HUES64 (cell line): ENCODE measurements around the gene RIT1.

ENCODE experiments used
- H3K27ac ChIP-seq: 2 replicates; pipeline ENCODE4 v1.7.0; 2013; ENCODE audit warnings: low read depth, low read length, inconsistent platforms
- H3K27me3 ChIP-seq: 2 replicates; pipeline ENCODE4 v1.6.1; 2013; ENCODE audit warnings: mild to moderate bottlenecking, low read length; ENCODE audit not compliant: insufficient read depth
- H3K36me3 ChIP-seq: 2 replicates; pipeline ENCODE4 v1.6.1; 2013; ENCODE audit warnings: mild to moderate bottlenecking, low read length; ENCODE audit not compliant: insufficient read depth
- H3K4me1 ChIP-seq: 2 replicates; pipeline ENCODE4 v1.6.1; 2013; ENCODE audit warnings: mild to moderate bottlenecking, low read length, moderate library complexity; ENCODE audit not compliant: insufficient read depth
- H3K4me3 ChIP-seq: 2 replicates; pipeline ENCODE4 v1.5.1; 2013; ENCODE audit warnings: mild to moderate bottlenecking, low read length, moderate library complexity
- H3K9ac ChIP-seq: 2 replicates; pipeline ENCODE4 v1.6.1; 2013; ENCODE audit warnings: mild to moderate bottlenecking, low read depth, low read length
- H3K9me3 ChIP-seq: 2 replicates; pipeline ENCODE4 v1.6.1; 2013; ENCODE audit warnings: low read depth, low read length; ENCODE audit not compliant: insufficient read depth
- WGBS: fragments of 150-250, 120-280 bp; methylation state at CpG from one replicate; pipeline ENCODE4 v1.1.7; 2013; ENCODE audit warnings: missing lambda C conversion rate; 5-methylcytosine and 5-hydroxymethylcytosine counted together

Gene RIT1

DNA sequence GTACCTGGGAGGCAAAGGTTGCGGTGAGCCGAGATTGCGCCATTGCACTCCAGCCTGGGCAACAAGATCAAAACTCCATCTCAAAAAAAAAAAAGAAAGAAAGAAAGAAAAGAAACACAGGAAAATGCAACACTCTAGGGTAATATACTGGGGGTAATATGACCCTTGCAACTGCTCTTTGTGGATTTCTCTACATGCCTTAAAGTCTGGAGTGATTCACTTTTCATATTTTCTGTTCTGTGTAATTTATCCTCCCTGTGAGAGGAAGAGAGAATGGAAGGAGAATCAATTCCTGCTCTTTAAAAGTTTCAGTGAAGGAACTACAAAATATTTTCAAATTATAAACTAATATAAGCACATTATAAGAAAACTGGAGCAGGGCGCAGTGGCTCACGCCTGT, 22.7 kb downstream of the RIT1 start:
- H3K36me3 ChIP-seq, result no peaks in the 10 kb centered on the region
- no peak overlapping the region for H3K27ac ChIP-seq
- no peak overlapping the region for H3K9ac ChIP-seq
- H3K27me3 ChIP-seq, result no peaks in the 10 kb centered on the region
- H3K9me3 ChIP-seq, result no peaks in the 10 kb centered on the region
- H3K4me1 ChIP-seq, result no peaks in the 10 kb centered on the region
- no peak overlapping the region for H3K4me3 ChIP-seq
- WGBS, result over 99% methylated on average over 4 of the region's 5 CpGs

DNA sequence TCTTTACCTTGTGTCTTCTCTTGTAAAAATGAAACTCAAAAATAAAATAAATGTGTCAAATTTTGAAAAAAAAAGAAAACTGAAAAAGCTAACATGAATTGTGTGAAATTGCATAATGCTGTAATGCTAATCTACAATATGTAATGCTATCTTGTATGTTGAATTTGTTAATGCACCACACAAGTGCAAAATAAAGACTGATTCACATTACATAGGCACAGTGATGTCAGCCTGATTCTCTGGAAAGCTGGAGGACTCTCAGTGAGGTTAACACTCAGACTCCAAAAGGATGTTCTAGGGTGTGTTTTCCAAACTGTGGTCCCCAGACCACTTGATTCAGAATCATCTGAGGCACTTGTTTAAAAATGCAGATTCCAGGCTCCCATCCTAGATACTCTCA, 26.2 kb downstream of the RIT1 start:
- H3K4me1 ChIP-seq, result no peaks in the 10 kb centered on the region
- no peaks in the 10 kb centered on the region for H3K9me3 ChIP-seq
- H3K4me3 ChIP-seq, result no peak overlapping the region
- no peaks in the 10 kb centered on the region for H3K27me3 ChIP-seq
- H3K9ac ChIP-seq, result no peak overlapping the region
- H3K27ac ChIP-seq, result no peak overlapping the region
- H3K36me3 ChIP-seq, result no peaks in the 10 kb centered on the region

DNA sequence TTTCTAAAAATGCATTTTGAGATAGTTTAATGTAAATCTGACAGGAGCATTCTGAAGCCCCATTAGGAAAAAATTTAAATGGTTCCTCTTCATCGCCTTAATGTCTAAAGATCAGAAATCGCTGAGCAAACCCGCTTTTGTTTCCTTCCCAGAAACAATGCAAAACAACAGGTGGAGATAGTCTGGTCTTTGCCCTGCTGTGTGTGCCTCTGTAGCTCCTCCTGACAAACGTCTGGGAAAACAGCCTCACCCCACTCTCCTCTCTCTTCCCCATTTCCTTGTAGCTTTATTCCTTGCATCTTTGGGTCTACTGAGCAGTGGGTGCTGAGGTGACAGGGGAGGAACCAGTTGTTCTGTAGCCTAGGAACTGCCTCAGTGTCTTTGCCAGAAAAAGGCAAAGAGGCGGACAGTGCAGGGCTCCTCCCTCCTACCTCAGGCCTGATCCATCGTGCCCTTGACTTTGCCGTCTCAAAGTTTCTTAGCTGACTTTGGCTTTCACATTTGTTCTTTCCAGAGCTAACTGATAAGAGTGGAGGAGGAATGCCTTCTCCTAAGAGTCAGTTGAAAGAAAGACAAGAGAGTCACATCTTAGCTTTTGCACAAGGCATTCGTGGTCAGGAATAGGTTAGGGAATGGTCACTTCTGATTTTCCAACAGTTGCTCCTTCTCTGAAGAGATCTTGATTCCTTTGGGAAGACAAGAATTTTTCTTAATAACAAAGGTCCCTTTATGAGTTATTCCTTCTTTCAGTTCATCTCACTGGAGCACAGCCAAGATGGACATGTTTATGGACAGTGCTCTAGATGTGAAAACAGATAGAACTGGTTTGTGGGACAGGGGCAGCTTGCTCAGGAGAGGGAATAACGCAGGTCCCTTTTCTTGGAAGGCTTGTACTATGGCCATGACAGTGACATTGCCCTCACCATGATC, 26.9 kb downstream of the RIT1 start:
- Histone ChIP-seq H3K4me3 (no peak overlapping the region), H3K9ac (no peak overlapping the region), H3K36me3 (no peaks in the 10 kb centered on the region), H3K27me3 (no peaks in the 10 kb centered on the region), H3K4me1 (no peaks in the 10 kb centered on the region), H3K9me3 (no peaks in the 10 kb centered on the region), H3K27ac (no peak overlapping the region)
- 80% methylated on average over 9 of the region's 9 CpGs for WGBS

DNA sequence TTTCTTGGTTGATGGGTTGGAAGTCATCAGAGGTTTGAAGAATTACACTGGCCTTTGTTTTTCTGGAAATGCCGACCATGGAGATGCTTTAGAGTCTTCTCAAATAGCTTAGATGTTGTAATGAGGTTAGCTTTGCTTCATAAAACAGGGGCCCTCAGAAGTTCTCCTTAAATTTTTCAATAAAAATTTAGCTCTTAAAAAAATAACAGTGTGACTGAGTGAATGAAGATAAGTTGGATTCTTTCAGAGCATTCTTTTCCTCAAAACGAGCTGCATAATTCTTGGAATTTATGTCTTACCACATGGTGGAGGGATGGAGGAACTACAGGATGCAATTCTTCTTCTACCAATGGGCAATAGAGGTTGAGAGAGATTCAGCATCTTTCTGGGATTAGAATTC, 28.4 kb downstream of the RIT1 start:
- 85% methylated on average over 2 of the region's 2 CpGs for WGBS
- H3K27ac ChIP-seq, result no peak overlapping the region
- H3K9ac ChIP-seq, result no peak overlapping the region
- H3K9me3 ChIP-seq, result no peaks in the 10 kb centered on the region
- H3K4me3 ChIP-seq, result no peak overlapping the region
- no peaks in the 10 kb centered on the region for H3K36me3 ChIP-seq
- no peaks in the 10 kb centered on the region for H3K27me3 ChIP-seq
- H3K4me1 ChIP-seq, result no peaks in the 10 kb centered on the region

DNA sequence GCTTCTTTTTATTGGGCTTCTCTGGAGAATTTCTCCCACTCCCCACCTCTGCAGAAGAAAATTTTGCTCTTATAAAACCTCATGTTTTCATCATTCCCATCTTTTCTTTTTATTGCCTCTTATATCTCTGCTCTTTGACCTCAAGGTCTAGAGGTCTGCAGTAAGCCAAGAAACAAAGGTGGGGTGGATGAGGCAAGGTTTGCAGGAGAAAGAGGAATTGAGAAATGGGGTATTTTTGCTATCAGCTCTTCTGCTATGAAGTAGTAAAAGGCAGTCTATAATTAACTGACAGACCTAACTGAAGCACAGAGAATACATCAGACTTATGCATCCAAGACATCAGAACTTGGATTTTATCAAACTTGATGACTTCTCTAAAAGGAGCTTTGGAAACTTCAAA, 28.9 kb downstream of the RIT1 start:
- H3K9ac ChIP-seq, result no peak overlapping the region
- no peaks in the 10 kb centered on the region for H3K27me3 ChIP-seq
- no peak overlapping the region for H3K27ac ChIP-seq
- no peak overlapping the region for H3K4me3 ChIP-seq
- H3K36me3 ChIP-seq, result no peaks in the 10 kb centered on the region
- no peaks in the 10 kb centered on the region for H3K4me1 ChIP-seq
- no peaks in the 10 kb centered on the region for H3K9me3 ChIP-seq

DNA sequence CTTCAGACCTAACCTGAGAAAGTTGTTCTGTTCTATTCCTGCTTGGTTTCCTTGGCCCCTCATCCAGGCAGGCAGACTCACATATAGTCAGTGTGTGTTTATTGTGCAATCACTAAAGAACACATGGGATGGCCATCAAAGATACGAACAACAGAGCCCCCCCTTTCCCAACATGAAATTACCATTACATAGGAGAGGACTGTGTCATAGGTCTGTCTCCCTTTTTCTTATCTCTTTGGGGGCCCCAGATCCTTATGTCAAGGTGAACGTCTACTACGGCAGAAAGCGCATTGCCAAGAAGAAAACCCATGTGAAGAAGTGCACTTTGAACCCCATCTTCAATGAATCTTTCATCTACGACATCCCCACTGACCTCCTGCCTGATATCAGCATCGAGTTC, 30.2 kb downstream of the RIT1 start:
- Histone ChIP-seq H3K27ac (no peak overlapping the region), H3K36me3 (no peaks in the 10 kb centered on the region), H3K4me3 (no peak overlapping the region), H3K9ac (no peak overlapping the region), H3K4me1 (no peaks in the 10 kb centered on the region), H3K27me3 (no peaks in the 10 kb centered on the region), H3K9me3 (no peaks in the 10 kb centered on the region)
- 90% methylated on average over 6 of the region's 6 CpGs for WGBS

DNA sequence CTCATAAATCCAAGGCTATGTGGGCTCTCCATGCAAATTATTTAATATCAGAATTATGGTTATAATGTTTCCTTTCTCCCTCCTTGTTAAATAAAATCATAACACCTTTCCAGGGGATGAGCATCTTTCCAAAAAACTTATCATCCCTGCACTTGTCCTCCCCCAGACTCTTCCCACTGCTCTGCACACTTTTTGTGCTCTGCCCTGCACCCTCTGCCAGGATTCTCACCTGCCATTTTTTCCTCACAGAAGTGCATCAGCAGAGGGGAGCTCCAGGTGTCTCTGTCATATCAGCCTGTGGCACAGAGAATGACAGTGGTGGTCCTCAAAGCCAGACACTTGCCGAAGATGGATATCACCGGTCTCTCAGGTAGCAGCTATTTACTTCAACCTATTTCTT, 30.9 kb downstream of the RIT1 start:
- H3K27me3 ChIP-seq, result no peaks in the 10 kb centered on the region
- H3K4me1 ChIP-seq, result no peaks in the 10 kb centered on the region
- no peak overlapping the region for H3K4me3 ChIP-seq
- no peak overlapping the region for H3K27ac ChIP-seq
- H3K36me3 ChIP-seq, result no peaks in the 10 kb centered on the region
- no peaks in the 10 kb centered on the region for H3K9me3 ChIP-seq
- 96% methylated on average over 2 of the region's 2 CpGs for WGBS
- H3K9ac ChIP-seq, result no peak overlapping the region

GRCh38 chr1:155877945-155878344, 33.2 kb downstream of the RIT1 start:
- Histone ChIP-seq H3K9me3 (no peaks in the 10 kb centered on the region), H3K27ac (no peak overlapping the region), H3K9ac (no peak overlapping the region), H3K36me3 (no peaks in the 10 kb centered on the region), H3K4me1 (no peaks in the 10 kb centered on the region), H3K27me3 (no peaks in the 10 kb centered on the region), H3K4me3 (no peak overlapping the region)
- WGBS, result 92% methylated on average over 2 of the region's 2 CpGs

DNA sequence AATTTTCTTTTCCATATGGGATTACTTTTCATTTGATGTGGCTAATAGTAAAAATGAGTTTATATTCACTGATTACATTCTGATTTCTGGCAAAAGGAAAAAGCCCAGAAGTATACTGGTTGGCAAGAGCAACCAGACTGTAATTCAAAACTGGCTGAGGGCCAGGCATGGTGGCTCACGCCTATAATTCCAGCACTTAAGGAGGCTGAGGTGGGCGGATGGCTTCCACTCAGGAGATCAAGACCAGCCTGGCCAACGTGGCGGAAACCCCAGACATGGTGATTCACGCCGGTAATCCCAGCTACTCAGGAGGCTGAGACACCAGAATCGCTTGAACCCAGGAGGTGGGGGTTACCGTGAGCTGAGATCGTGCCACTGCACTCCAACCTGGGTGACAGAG, 37.3 kb downstream of the RIT1 start:
- Histone ChIP-seq H3K27ac (no peak overlapping the region), H3K4me1 (no peaks in the 10 kb centered on the region), H3K9ac (no peak overlapping the region), H3K9me3 (no peaks in the 10 kb centered on the region), H3K27me3 (no peaks in the 10 kb centered on the region; the same call in 1 of the 2 replicates), H3K36me3 (no peaks in the 10 kb centered on the region), H3K4me3 (no peak overlapping the region)
- 89% methylated on average over 9 of the region's 9 CpGs for WGBS

DNA sequence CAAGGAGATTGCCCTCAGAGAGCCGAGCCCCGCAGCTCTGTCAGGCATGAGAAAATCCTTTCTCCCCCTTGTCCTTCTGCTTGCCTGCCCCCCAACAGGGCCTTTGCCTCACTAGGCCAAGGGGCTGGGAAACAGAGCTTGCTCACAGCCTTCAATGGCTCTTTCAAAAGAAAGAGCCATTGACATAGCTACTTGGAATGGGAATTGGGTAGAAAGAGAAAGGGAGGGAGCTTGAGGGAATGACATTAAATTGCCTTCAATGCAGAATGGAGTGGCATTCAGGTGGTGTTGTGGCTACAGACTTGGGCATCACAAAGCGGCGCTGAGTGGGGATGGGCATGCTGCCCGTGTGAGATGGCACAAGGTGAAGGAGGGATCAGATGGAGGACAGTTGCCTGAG, 38.6 kb downstream of the RIT1 start:
- Histone ChIP-seq H3K9ac (no peak overlapping the region), H3K36me3 (no peaks in the 10 kb centered on the region), H3K27me3 (no peaks in the 10 kb centered on the region; the same call in 1 of the 2 replicates), H3K4me1 (no peaks in the 10 kb centered on the region), H3K4me3 (no peak overlapping the region), H3K27ac (no peak overlapping the region), H3K9me3 (no peaks in the 10 kb centered on the region)
- WGBS, result 95% methylated on average over 5 of the region's 5 CpGs

- Histone ChIP-seq H3K36me3 (no peaks in the 10 kb centered on the region), H3K9ac (no peak overlapping the region), H3K27ac (no peak overlapping the region), H3K4me3 (no peak overlapping the region), H3K9me3 (no peaks in the 10 kb centered on the region), H3K4me1 (no peaks in the 10 kb centered on the region), H3K27me3 (no peaks in the 10 kb centered on the region; the same call in 1 of the 2 replicates)
- 86% methylated on average over 1 of the region's 1 CpG for WGBS
Measured at GRCh38 chr1:155871390-155871789, 39.8 kb downstream of the RIT1 start.

DNA sequence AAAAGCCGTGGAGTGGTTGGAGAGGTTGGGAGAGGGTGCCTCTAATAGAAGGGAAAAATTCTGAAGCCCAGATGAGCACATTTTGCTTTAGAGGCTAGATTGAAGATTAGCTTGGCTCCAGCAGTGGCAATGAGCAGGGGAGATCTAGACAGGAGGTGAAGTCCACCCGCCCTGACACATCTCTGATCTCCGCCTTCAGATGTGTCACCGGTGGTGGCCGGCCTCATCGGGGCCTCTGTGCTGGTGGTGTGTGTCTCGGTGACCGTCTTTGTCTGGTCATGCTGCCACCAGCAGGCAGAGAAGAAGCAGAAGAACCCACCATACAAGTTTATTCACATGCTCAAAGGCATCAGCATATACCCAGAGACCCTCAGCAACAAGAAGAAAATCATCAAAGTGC, 43.4 kb downstream of the RIT1 start:
- Histone ChIP-seq H3K36me3 (no peaks in the 10 kb centered on the region), H3K27ac (no peak overlapping the region), H3K9ac (no peak overlapping the region), H3K4me1 (no peaks in the 10 kb centered on the region), H3K4me3 (no peak overlapping the region), H3K9me3 (no peaks in the 10 kb centered on the region), H3K27me3 (no peaks in the 10 kb centered on the region; the same call in 1 of the 2 replicates)
- WGBS, result 89% methylated on average over 8 of the region's 8 CpGs
